ENCODE measurements around the gene COMMD1. TPM values are rescaled to one million over a fixed set of nuclear protein-coding genes. Genes with fewer than 3 reads are reported as not detected.

The COMMD1 gene
- total and polyA plus RNA-seq, 7 experiments from 2014 or later = 15.6 to 65.3 (median 21.4) TPM

DNA sequence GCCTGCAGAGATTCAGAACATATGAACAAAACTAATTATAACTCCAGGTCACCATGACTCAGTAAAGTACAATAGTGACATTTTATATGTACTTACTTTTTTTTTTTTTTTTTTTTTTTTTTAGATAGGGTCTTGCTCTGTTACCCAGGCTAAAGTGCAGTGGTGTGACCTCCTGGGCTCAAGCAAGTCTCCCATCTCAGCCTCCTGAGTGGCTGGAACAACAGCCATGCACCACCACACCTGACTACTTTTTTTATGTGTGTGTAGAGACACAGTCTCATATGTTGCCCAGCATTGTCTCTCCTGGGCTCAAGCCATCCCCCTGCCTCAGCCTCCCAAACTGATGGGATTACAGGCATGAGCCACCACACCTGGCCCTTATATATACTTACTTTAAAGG is 159.8 kb downstream of the COMMD1 start:
- Mint-ChIP-seq H3K4me1 (no peaks in the 10 kb centered on the region), H3K9me3 (peaks cover 0 to 20% (median 6%) of the 10 kb centered on the region in 11 donors), H3K4me3 (no peak overlapping the region), H3K27ac (no peak overlapping the region), H3K36me3 (peaks cover 2 to 36% (median 32%) of the 10 kb centered on the region in 5 donors), H3K27me3 (no peaks in the 10 kb centered on the region)
- Histone ChIP-seq H3K4me1 (ENCODE audit: control insufficient read depth in 2 of 2, insufficient read depth in 2 of 2, low read length in 2 of 2) (no peaks in the 10 kb centered on the region), H3K27ac (ENCODE audit: low read depth, low read length) (no peak overlapping the region), H3K36me3 (ENCODE audit: control insufficient read depth in 2 of 3, insufficient read depth in 3 of 3, low read length in 3 of 3) (no peaks in the 10 kb centered on the region), H3K4me3 (ENCODE audit: low read length) (no peak overlapping the region), H3K27me3 (ENCODE audit: control insufficient read depth in 2 of 2, insufficient read depth in 2 of 2, low read length in 2 of 2) (no peaks in the 10 kb centered on the region), H3K9me3 (ENCODE audit: control insufficient read depth in 2 of 3, low read length in 3 of 3) (no peaks in the 10 kb centered on the region)
- DNase-seq = no peak
- CTCF ChIA-PET = no interaction called here
- ATAC-seq = no peak
- intact Hi-C loops (cut with micrococcal nuclease) = no loop called here
- POLR2A ChIA-PET = no interaction called here

- DNase-seq = no peak
- no peaks in the 10 kb centered on the region for H3K4me1 ChIP-seq (ENCODE audit: control insufficient read depth in 2 of 2, insufficient read depth in 2 of 2, low read length in 2 of 2)
- H3K4me3 Mint-ChIP-seq = no peak overlapping the region
- peaks cover 4 to 61% (median 44%) of the 10 kb centered on the region in 5 donors for H3K36me3 Mint-ChIP-seq
- CTCF ChIA-PET = no interaction called here
- peaks cover 0 to 2% (median 0%) of the 10 kb centered on the region in 7 donors for H3K4me1 Mint-ChIP-seq
- POLR2A ChIA-PET = no interaction called here
- peaks cover 0 to 6% (median 0%) of the 10 kb centered on the region in 3 experiments for H3K36me3 ChIP-seq (ENCODE audit: control insufficient read depth in 2 of 3, insufficient read depth in 3 of 3, low read length in 3 of 3)
- no peaks in the 10 kb centered on the region for H3K27me3 Mint-ChIP-seq
- H3K27ac Mint-ChIP-seq = no peak overlapping the region
- no peaks in the 10 kb centered on the region for H3K27me3 ChIP-seq (ENCODE audit: control insufficient read depth in 2 of 2, insufficient read depth in 2 of 2, low read length in 2 of 2)
- H3K27ac ChIP-seq (ENCODE audit: low read depth, low read length) = no peak overlapping the region
- H3K9me3 ChIP-seq (ENCODE audit: control insufficient read depth in 2 of 3, low read length in 3 of 3) = peaks cover 0 to 8% (median 0%) of the 10 kb centered on the region in 3 experiments
- ATAC-seq = no peak
- no peak overlapping the region for H3K4me3 ChIP-seq (ENCODE audit: low read length)
- peaks cover 0 to 34% (median 7%) of the 10 kb centered on the region in 11 donors for H3K9me3 Mint-ChIP-seq
- intact Hi-C loops (cut with micrococcal nuclease) = no loop called here
Measured at GRCh38 chr2:62071126-62071598, 165.7 kb downstream of the COMMD1 start.

- intact Hi-C loops (cut with micrococcal nuclease) = no loop called here
- Histone ChIP-seq H3K27me3 (ENCODE audit: control insufficient read depth in 2 of 2, insufficient read depth in 2 of 2, low read length in 2 of 2) (no peaks in the 10 kb centered on the region), H3K36me3 (ENCODE audit: control insufficient read depth in 2 of 3, insufficient read depth in 3 of 3, low read length in 3 of 3) (peaks cover 0 to 6% (median 0%) of the 10 kb centered on the region in 3 experiments), H3K4me3 (ENCODE audit: low read length) (no peak overlapping the region), H3K9me3 (ENCODE audit: control insufficient read depth in 2 of 3, low read length in 3 of 3) (peaks cover 0 to 8% (median 0%) of the 10 kb centered on the region in 3 experiments), H3K4me1 (ENCODE audit: control insufficient read depth in 2 of 2, insufficient read depth in 2 of 2, low read length in 2 of 2) (no peaks in the 10 kb centered on the region), H3K27ac (ENCODE audit: low read depth, low read length) (no peak overlapping the region)
- Mint-ChIP-seq H3K9me3 (peaks cover 0 to 34% (median 7%) of the 10 kb centered on the region in 11 donors), H3K4me3 (no peak overlapping the region), H3K27ac (no peak overlapping the region), H3K27me3 (no peaks in the 10 kb centered on the region), H3K36me3 (peaks cover 4 to 61% (median 44%) of the 10 kb centered on the region in 5 donors), H3K4me1 (peaks cover 0 to 2% (median 0%) of the 10 kb centered on the region in 7 donors)
- DNase-seq = no peak
- ChIA-PET CTCF (no interaction called here), POLR2A (no interaction called here)
- no peak for ATAC-seq
Measured at GRCh38 chr2:62071760-62072680, 166.5 kb downstream of the COMMD1 start.

DNA sequence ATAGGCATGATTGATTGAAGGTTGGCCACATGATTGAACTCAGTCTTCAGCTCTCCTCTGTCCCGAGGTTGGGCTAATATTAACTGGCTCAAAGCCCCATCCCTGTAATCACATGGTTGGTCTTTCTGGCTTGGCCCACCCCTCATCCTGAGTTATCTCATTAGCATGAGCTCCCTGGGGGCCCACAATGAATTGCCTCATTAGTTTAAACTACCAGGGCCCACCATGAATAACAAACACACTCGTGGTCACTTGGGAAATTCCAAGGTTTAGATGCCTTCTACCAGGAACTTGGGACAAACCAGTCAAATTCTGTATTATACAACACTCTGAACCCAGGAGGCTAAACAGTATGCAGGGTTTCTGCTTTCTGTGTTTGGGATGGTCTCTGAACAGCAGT is 168.8 kb downstream of the COMMD1 start:
- Mint-ChIP-seq H3K4me1 (peaks cover 0 to 2% (median 0%) of the 10 kb centered on the region in 7 donors), H3K27ac (no peak overlapping the region), H3K36me3 (peaks cover 4 to 58% (median 33%) of the 10 kb centered on the region in 5 donors), H3K4me3 (no peak overlapping the region), H3K9me3 (peaks cover 0 to 32% (median 7%) of the 10 kb centered on the region in 11 donors), H3K27me3 (no peaks in the 10 kb centered on the region)
- ChIA-PET POLR2A (no interaction called here), CTCF (no interaction called here)
- DNase-seq = no peak
- H3K27ac ChIP-seq (ENCODE audit: low read depth, low read length) = no peak overlapping the region
- H3K27me3 ChIP-seq (ENCODE audit: control insufficient read depth in 2 of 2, insufficient read depth in 2 of 2, low read length in 2 of 2) = no peaks in the 10 kb centered on the region
- peaks cover 0 to 8% (median 0%) of the 10 kb centered on the region in 3 experiments for H3K9me3 ChIP-seq (ENCODE audit: control insufficient read depth in 2 of 3, low read length in 3 of 3)
- no peak for ATAC-seq
- H3K4me3 ChIP-seq (ENCODE audit: low read length) = no peak overlapping the region
- intact Hi-C loops (cut with micrococcal nuclease) = loop anchor here in 1 of 2 donors (2.0 kb wide), 1 partner anchor 19 kb away; no protein-coding TSS in a partner anchor
- H3K36me3 ChIP-seq (ENCODE audit: control insufficient read depth in 2 of 3, insufficient read depth in 3 of 3, low read length in 3 of 3) = peaks cover 0 to 6% (median 0%) of the 10 kb centered on the region in 3 experiments
- no peaks in the 10 kb centered on the region for H3K4me1 ChIP-seq (ENCODE audit: control insufficient read depth in 2 of 2, insufficient read depth in 2 of 2, low read length in 2 of 2)

DNA sequence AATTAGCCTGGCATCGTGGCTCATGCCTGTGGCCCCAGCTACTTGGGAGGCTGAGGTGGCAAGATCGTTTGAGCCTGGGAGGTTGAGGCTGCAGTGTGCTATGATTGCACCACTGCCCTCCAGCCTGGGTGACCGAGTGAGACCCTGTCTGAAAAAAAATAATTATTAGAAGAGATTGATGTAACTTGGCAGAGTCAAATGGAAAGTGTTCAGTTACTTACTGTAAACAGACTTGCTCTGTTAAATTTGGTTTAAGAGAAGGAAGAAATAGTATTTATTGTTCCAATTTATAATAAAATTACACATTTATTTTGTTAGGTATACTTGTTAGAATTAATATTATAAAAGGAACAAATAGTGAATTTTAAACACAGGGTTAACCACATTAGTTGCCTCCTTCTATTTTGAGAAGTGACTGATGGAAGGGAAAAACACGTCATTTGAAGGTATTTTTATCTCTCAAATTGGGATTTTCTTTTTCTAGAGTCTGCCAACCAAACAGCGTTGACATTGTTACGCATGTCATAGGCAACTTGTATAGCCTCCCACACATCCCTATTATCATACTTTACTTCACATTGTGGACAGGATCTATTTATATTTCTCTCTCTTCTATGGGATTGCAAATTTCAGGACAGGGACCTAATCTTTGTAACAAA is 171.6 kb downstream of the COMMD1 start:
- Mint-ChIP-seq H3K36me3 (peaks cover 4 to 39% (median 18%) of the 10 kb centered on the region in 5 donors), H3K9me3 (peaks cover 0 to 9% (median 1%) of the 10 kb centered on the region in 11 donors), H3K4me3 (no peak overlapping the region), H3K27me3 (no peaks in the 10 kb centered on the region), H3K27ac (no peak overlapping the region), H3K4me1 (peaks cover 0 to 3% (median 0%) of the 10 kb centered on the region in 7 donors)
- no peaks in the 10 kb centered on the region for H3K27me3 ChIP-seq (ENCODE audit: control insufficient read depth in 2 of 2, insufficient read depth in 2 of 2, low read length in 2 of 2)
- no peak for DNase-seq
- H3K36me3 ChIP-seq (ENCODE audit: control insufficient read depth in 2 of 3, insufficient read depth in 3 of 3, low read length in 3 of 3) = peaks cover 0 to 6% (median 0%) of the 10 kb centered on the region in 3 experiments
- no peak overlapping the region for H3K4me3 ChIP-seq (ENCODE audit: low read length)
- intact Hi-C loops (cut with micrococcal nuclease) = no loop called here
- peaks cover 0 to 3% (median 0%) of the 10 kb centered on the region in 3 experiments for H3K9me3 ChIP-seq (ENCODE audit: control insufficient read depth in 2 of 3, low read length in 3 of 3)
- ChIA-PET CTCF (no interaction called here), POLR2A (no interaction called here)
- no peak overlapping the region for H3K27ac ChIP-seq (ENCODE audit: low read depth, low read length)
- no peak for ATAC-seq
- no peaks in the 10 kb centered on the region for H3K4me1 ChIP-seq (ENCODE audit: control insufficient read depth in 2 of 2, insufficient read depth in 2 of 2, low read length in 2 of 2)

GRCh38 chr2:62084801-62085200 is 179.3 kb downstream of the COMMD1 start:
- no peaks in the 10 kb centered on the region for H3K27me3 Mint-ChIP-seq
- ATAC-seq (no peak), DNase-seq (no peak)
- ChIA-PET CTCF (no interaction called here), POLR2A (no interaction called here)
- no peaks in the 10 kb centered on the region for H3K36me3 ChIP-seq (ENCODE audit: control insufficient read depth in 2 of 3, insufficient read depth in 3 of 3, low read length in 3 of 3)
- no peaks in the 10 kb centered on the region for H3K9me3 ChIP-seq (ENCODE audit: control insufficient read depth in 2 of 3, low read length in 3 of 3)
- no peak overlapping the region for H3K27ac ChIP-seq (ENCODE audit: low read depth, low read length)
- H3K9me3 Mint-ChIP-seq = no peaks in the 10 kb centered on the region
- no peaks in the 10 kb centered on the region for H3K4me1 ChIP-seq (ENCODE audit: control insufficient read depth in 2 of 2, insufficient read depth in 2 of 2, low read length in 2 of 2)
- H3K4me1 Mint-ChIP-seq = peaks cover 0 to 9% (median 0%) of the 10 kb centered on the region in 7 donors
- H3K27me3 ChIP-seq (ENCODE audit: control insufficient read depth in 2 of 2, insufficient read depth in 2 of 2, low read length in 2 of 2) = no peaks in the 10 kb centered on the region
- no peak overlapping the region for H3K4me3 Mint-ChIP-seq
- H3K27ac Mint-ChIP-seq = no peak overlapping the region
- intact Hi-C loops (cut with micrococcal nuclease) = no loop called here
- peaks cover 0 to 28% (median 24%) of the 10 kb centered on the region in 5 donors for H3K36me3 Mint-ChIP-seq
- no peak overlapping the region for H3K4me3 ChIP-seq (ENCODE audit: low read length)

Data from naive thymus-derived CD4-positive, alpha-beta T cell (primary cell).